HG03571 (cell line): ENCODE measurements around the gene CSF1R.
"Not testable (repeated sequence)": the region's sequence is repeated elsewhere in the genome, so short reads cannot be mapped to it uniquely, and the experiment has no call there.

ENCODE experiments used
- ATAC-seq: cut with Tn5 transposase; IDR thresholded peaks from one replicate; pipeline ENCODE4 v1.9.1; 2021; ENCODE audit not compliant: unreplicated experiment

The CSF1R gene

GRCh38 chr5:150103678-150104549 lies 17.6 kb upstream of the CSF1R start:
- no peak for ATAC-seq

- no peak for ATAC-seq
Measured at GRCh38 chr5:150101023-150101422, 14.7 kb upstream of the CSF1R start.

- ATAC-seq = no peak
Measured at GRCh38 chr5:150097152-150097551, 10.8 kb upstream of the CSF1R start.

GRCh38 chr5:150092159-150092787 lies 5.9 kb upstream of the CSF1R start:
- ATAC-seq = no peak

- no peak for ATAC-seq
Measured at GRCh38 chr5:150085191-150085912, 1.0 kb downstream of the CSF1R start.

- ATAC-seq = not testable (repeated sequence)
Measured at GRCh38 chr5:150084754-150085153, 1.6 kb downstream of the CSF1R start.

GRCh38 chr5:150082889-150083288 lies 3.5 kb downstream of the CSF1R start:
- no peak for ATAC-seq

GRCh38 chr5:150082374-150082773 lies 4.0 kb downstream of the CSF1R start:
- no peak for ATAC-seq

GRCh38 chr5:150081541-150082283 lies 4.6 kb downstream of the CSF1R start:
- ATAC-seq = peak; percentile 86

GRCh38 chr5:150080696-150081435 lies 5.5 kb downstream of the CSF1R start:
- ATAC-seq = no peak

GRCh38 chr5:150079909-150080461 lies 6.4 kb downstream of the CSF1R start:
- no peak for ATAC-seq

GRCh38 chr5:150078802-150079689 lies 7.3 kb downstream of the CSF1R start:
- no peak for ATAC-seq

- no peak for ATAC-seq
Measured at GRCh38 chr5:150077996-150078801, 8.2 kb downstream of the CSF1R start.

GRCh38 chr5:150077060-150077459 lies 9.3 kb downstream of the CSF1R start:
- ATAC-seq = no peak

GRCh38 chr5:150075806-150076205 lies 10.5 kb downstream of the CSF1R start:
- ATAC-seq = no peak

- no peak for ATAC-seq
Measured at GRCh38 chr5:150075233-150075632, 11.1 kb downstream of the CSF1R start.

GRCh38 chr5:150073677-150074076 lies 12.7 kb downstream of the CSF1R start:
- no peak for ATAC-seq

- no peak for ATAC-seq
Measured at GRCh38 chr5:150073086-150073625, 13.2 kb downstream of the CSF1R start.
